ENCODE results near the gene SEC24B. TPM values are rescaled to one million over a fixed set of nuclear protein-coding genes. Genes with fewer than 3 reads are reported as not detected.

SEC24B gene
- total RNA-seq, 1 donor from 2014 or later: 49.6 TPM

GRCh38 chr4:109408711-109409110, 24.9 kb upstream of the SEC24B start:
- no peak for TF ChIP-seq CTCF (IDR thresholded peaks at IDR 0.05; ENCODE audit: unreplicated experiment)
- H3K9me3 Mint-ChIP-seq (ENCODE audit: unreplicated experiment): no peaks in the 10 kb centered on the region
- H3K4me3 Mint-ChIP-seq (ENCODE audit: unreplicated experiment): no peak overlapping the region
- no peaks in the 10 kb centered on the region for H3K36me3 Mint-ChIP-seq (ENCODE audit: low read depth, unreplicated experiment)
- no peak for DNase-seq (ENCODE audit: low spot score)
- peaks cover 20% of the 10 kb centered on the region for H3K4me1 Mint-ChIP-seq (ENCODE audit: unreplicated experiment)
- no peaks in the 10 kb centered on the region for H3K27me3 Mint-ChIP-seq (ENCODE audit: unreplicated experiment)
- H3K27ac Mint-ChIP-seq (ENCODE audit: unreplicated experiment): no peak overlapping the region

- DNase-seq (ENCODE audit: low spot score): no peak
- H3K36me3 Mint-ChIP-seq (ENCODE audit: low read depth, unreplicated experiment): no peaks in the 10 kb centered on the region
- H3K4me3 Mint-ChIP-seq (ENCODE audit: unreplicated experiment): no peak overlapping the region
- no peak for TF ChIP-seq CTCF (IDR thresholded peaks at IDR 0.05; ENCODE audit: unreplicated experiment)
- no peaks in the 10 kb centered on the region for H3K9me3 Mint-ChIP-seq (ENCODE audit: unreplicated experiment)
- peaks cover 32% of the 10 kb centered on the region for H3K4me1 Mint-ChIP-seq (ENCODE audit: unreplicated experiment)
- H3K27me3 Mint-ChIP-seq (ENCODE audit: unreplicated experiment): no peaks in the 10 kb centered on the region
- H3K27ac Mint-ChIP-seq (ENCODE audit: unreplicated experiment): no peak overlapping the region
Observed at GRCh38 chr4:109410226-109410625, 23.4 kb upstream of the SEC24B start.

- Mint-ChIP-seq H3K4me1 (ENCODE audit: unreplicated experiment) (peaks cover 32% of the 10 kb centered on the region), H3K27ac (ENCODE audit: unreplicated experiment) (no peak overlapping the region), H3K9me3 (ENCODE audit: unreplicated experiment) (no peaks in the 10 kb centered on the region), H3K27me3 (ENCODE audit: unreplicated experiment) (no peaks in the 10 kb centered on the region), H3K36me3 (ENCODE audit: low read depth, unreplicated experiment) (no peaks in the 10 kb centered on the region), H3K4me3 (ENCODE audit: unreplicated experiment) (no peak overlapping the region)
- no peak for TF ChIP-seq CTCF (IDR thresholded peaks at IDR 0.05; ENCODE audit: unreplicated experiment)
- no peak for DNase-seq (ENCODE audit: low spot score)
Observed at GRCh38 chr4:109410776-109411175, 22.8 kb upstream of the SEC24B start.

GRCh38 chr4:109411964-109412363, 21.7 kb upstream of the SEC24B start:
- H3K4me1 Mint-ChIP-seq (ENCODE audit: unreplicated experiment): peaks cover 32% of the 10 kb centered on the region
- TF ChIP-seq CTCF (IDR thresholded peaks at IDR 0.05; ENCODE audit: unreplicated experiment): no peak
- H3K27me3 Mint-ChIP-seq (ENCODE audit: unreplicated experiment): no peaks in the 10 kb centered on the region
- no peak overlapping the region for H3K4me3 Mint-ChIP-seq (ENCODE audit: unreplicated experiment)
- H3K9me3 Mint-ChIP-seq (ENCODE audit: unreplicated experiment): no peaks in the 10 kb centered on the region
- DNase-seq (ENCODE audit: low spot score): no peak
- H3K36me3 Mint-ChIP-seq (ENCODE audit: low read depth, unreplicated experiment): no peaks in the 10 kb centered on the region
- H3K27ac Mint-ChIP-seq (ENCODE audit: unreplicated experiment): no peak overlapping the region

- no peaks in the 10 kb centered on the region for H3K36me3 Mint-ChIP-seq (ENCODE audit: low read depth, unreplicated experiment)
- H3K27me3 Mint-ChIP-seq (ENCODE audit: unreplicated experiment): no peaks in the 10 kb centered on the region
- no peak for DNase-seq (ENCODE audit: low spot score)
- no peak overlapping the region for H3K27ac Mint-ChIP-seq (ENCODE audit: unreplicated experiment)
- H3K4me3 Mint-ChIP-seq (ENCODE audit: unreplicated experiment): no peak overlapping the region
- H3K4me1 Mint-ChIP-seq (ENCODE audit: unreplicated experiment): peaks cover 32% of the 10 kb centered on the region
- TF ChIP-seq CTCF (IDR thresholded peaks at IDR 0.05; ENCODE audit: unreplicated experiment): no peak
- H3K9me3 Mint-ChIP-seq (ENCODE audit: unreplicated experiment): no peaks in the 10 kb centered on the region
Observed at GRCh38 chr4:109412776-109413175, 20.8 kb upstream of the SEC24B start.
